ENCODE results near the gene MAP4K1. TPM values are rescaled to one million over a fixed set of nuclear protein-coding genes. Genes with fewer than 3 reads are reported as not detected.
"Not testable (repeated sequence)": the region's sequence is repeated elsewhere in the genome, so short reads cannot be mapped to it uniquely, and the experiment has no call there.

Gene MAP4K1
- total RNA-seq, 2 experiments from 2014 or later: 374 to 383 TPM

DNA sequence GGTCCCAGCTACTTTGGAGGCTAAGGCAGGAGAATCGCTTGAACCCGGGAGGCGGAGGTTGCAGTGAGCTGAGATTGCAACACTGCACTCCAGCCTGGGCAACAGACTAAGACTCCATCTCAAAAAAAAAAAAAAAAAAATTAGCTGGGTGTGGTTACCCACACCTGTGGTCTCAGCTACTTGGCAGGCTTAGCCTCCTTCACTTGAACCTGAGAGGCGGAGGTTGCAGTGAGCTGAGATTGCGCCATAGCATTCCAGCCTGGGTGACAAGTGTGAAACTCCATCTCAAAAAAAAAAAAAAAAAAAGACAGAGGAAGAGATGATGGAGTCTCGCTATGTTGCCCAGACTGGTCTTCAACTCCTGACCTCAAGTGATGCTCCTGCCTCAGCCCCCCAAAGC, 38.4 kb downstream of the MAP4K1 start:
- not testable (repeated sequence) for H3K4me3 Mint-ChIP-seq; H3K27ac Mint-ChIP-seq; H3K9me3 Mint-ChIP-seq; H3K36me3 Mint-ChIP-seq (ENCODE audit: low read depth); H3K27me3 Mint-ChIP-seq
- POLR2A ChIA-PET: interaction anchor here (0.6 to 1.5 kb wide), 8 partner anchors 8 to 296 kb away, joined by 3 to 4 read pairs (median 3); no protein-coding TSS in a partner anchor
- CTCF ChIA-PET: interaction anchor here (0.7 to 1.7 kb wide), 15 partner anchors 10 to 483 kb away, joined by 3 to 6 read pairs (median 4); partner anchors contain the start of genes FAM98C, MRPS12 and SARS2
- H3K4me1 Mint-ChIP-seq: peaks cover 25% of the 10 kb centered on the region
- DNase-seq: peak; percentile 32

DNA sequence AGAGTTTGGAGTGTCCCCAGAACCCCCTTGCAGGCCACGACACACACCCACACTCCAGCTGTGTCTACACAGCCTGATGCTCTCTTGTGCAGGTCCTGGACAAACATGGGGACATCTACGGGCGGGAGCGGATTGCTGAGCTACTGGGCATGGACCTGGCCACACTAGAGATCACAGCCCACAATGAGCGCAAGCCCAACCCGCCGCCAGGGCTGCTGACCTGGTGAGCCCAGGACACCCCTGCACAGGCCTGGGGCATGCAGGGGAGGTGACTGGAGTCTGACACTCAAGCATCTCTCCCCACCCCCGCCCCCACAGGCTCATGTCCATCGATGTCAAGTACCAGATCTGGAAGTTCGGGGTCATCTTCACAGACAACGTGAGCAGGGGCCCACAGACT, 39.9 kb downstream of the MAP4K1 start:
- CTCF ChIA-PET: no interaction called here
- DNase-seq: no peak
- Mint-ChIP-seq H3K27ac (no peak overlapping the region), H3K4me3 (no peak overlapping the region), H3K27me3 (no peaks in the 10 kb centered on the region), H3K36me3 (ENCODE audit: low read depth) (no peaks in the 10 kb centered on the region), H3K4me1 (peaks cover 19% of the 10 kb centered on the region), H3K9me3 (no peaks in the 10 kb centered on the region)
- POLR2A ChIA-PET: interaction anchor here (1.1 kb wide), 1 partner anchor 40 kb away, joined by 6 read pairs; the partner anchor contains the start of gene MAP4K1

DNA sequence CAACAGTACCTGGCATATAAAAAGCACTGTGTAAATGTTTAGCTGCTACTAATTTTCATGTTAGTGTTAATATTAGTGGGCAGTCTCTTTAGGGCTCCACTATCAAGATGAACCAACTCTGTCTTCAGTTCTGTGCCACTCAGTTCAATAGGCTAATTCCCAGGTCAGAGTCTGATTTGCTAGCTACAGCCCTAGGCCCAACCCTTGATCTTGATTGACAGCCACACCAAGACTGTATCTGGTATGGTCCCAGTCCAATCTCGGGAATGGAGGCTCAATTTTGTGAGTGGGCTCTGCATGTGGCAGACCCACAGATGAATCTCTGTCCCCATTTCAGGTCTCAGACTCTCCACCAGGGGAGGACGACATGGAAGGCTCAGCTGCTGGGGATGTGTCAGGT, 46.1 kb downstream of the MAP4K1 start:
- no peaks in the 10 kb centered on the region for H3K36me3 Mint-ChIP-seq (ENCODE audit: low read depth)
- no peak overlapping the region for H3K27ac Mint-ChIP-seq
- H3K4me3 Mint-ChIP-seq: no peak overlapping the region
- no peak for DNase-seq
- peaks cover 10% of the 10 kb centered on the region for H3K27me3 Mint-ChIP-seq
- no peaks in the 10 kb centered on the region for H3K4me1 Mint-ChIP-seq
- no peaks in the 10 kb centered on the region for H3K9me3 Mint-ChIP-seq
- POLR2A ChIA-PET: no interaction called here
- CTCF ChIA-PET: no interaction called here

DNA sequence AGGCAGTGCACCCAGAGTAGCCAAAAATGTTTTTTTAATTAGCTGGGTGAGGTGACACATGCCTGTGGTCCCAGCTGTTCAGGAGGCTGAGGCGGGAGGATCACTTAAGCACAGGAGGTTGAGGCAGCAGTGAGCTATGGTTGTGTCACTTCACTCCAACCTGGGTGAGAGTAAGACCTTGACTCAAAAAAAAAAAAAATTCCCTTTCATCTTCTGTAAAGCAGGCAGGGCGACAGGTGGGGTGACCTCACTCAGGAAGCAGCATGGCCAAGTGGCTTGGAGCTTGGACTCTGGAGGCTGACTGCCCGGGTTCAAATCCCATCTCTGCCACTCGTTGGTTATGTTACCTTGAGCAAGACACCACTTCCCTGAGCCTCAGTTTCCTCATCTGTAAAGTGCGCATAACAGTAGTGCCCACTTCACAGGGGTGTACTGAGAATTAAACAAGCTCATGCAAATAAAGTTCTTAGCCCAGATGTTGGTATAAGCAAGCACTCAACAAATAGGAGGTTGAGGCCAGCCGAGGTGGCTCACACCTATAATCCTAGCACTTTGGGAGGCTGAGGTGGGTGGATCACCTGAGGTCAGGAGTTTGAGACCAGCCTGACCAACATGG, 48.3 kb downstream of the MAP4K1 start:
- Mint-ChIP-seq H3K4me3 (no peak overlapping the region), H3K27ac (no peak overlapping the region), H3K4me1 (peaks cover 9% of the 10 kb centered on the region), H3K27me3 (peaks cover 20% of the 10 kb centered on the region), H3K9me3 (no peaks in the 10 kb centered on the region), H3K36me3 (ENCODE audit: low read depth) (no peaks in the 10 kb centered on the region)
- CTCF ChIA-PET: interaction anchor here (0.7 to 1.6 kb wide), 3 partner anchors 10 to 25 kb away, joined by 3 to 5 read pairs (median 4); no protein-coding TSS in a partner anchor
- no peak for DNase-seq
- POLR2A ChIA-PET: no interaction called here

DNA sequence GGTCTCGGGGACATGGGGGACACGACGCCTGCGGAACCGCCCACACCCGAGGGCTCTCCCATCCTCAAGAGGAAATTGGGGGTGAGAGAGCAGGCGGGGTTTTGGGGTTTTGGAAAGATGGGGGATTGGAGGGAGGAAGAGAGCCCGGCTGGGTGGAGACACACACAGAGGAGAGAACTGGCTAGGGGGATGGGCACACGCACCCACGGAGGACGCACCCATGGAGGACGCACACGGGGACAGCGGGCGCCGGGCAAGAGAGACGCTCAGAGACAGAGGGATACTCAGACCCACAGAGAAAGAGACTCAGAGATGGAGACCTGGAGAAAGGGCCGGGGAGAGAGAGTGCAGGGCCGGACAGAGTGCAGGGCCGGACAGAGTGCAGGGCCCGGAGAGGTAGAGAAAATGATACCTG, 52.1 kb downstream of the MAP4K1 start:
- POLR2A ChIA-PET: no interaction called here
- H3K4me1 Mint-ChIP-seq: peaks cover 34% of the 10 kb centered on the region
- H3K27ac Mint-ChIP-seq: no peak overlapping the region
- H3K4me3 Mint-ChIP-seq: peak overlapping the region; percentile 47
- CTCF ChIA-PET: interaction anchor here (1.0 kb wide), 1 partner anchor 13 kb away, joined by 3 read pairs; no protein-coding TSS in a partner anchor
- no peaks in the 10 kb centered on the region for H3K9me3 Mint-ChIP-seq
- no peak for DNase-seq
- H3K27me3 Mint-ChIP-seq: peaks cover 32% of the 10 kb centered on the region
- peaks cover 6% of the 10 kb centered on the region for H3K36me3 Mint-ChIP-seq (ENCODE audit: low read depth)

DNA sequence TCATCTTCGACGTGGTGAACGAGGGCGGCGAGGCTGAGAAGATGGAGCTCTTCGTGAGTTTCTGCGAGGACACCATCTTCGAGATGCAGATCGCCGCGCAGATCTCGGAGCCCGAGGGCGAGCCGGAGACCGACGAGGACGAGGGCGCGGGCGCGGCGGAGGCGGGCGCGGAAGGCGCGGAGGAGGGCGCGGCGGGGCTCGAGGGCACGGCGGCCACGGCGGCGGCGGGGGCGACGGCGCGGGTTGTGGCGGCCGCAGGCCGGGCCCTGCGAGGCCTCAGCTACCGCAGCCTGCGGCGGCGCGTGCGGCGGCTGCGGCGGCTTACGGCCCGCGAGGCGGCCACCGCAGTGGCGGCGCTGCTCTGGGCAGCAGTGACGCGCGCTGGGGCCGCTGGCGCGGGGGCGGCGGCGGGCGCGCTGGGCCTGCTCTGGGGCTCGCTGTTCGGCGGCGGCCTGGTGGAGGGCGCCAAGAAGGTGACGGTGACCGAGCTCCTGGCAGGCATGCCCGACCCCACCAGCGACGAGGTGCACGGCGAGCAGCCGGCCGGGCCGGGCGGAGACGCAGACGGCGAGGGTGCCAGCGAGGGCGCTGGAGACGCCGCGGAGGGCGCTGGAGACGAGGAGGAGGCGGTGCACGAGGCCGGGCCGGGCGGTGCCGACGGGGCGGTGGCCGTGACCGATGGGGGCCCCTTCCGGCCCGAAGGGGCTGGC, 52.6 kb downstream of the MAP4K1 start:
- peak; percentile 40 for DNase-seq
- H3K27me3 Mint-ChIP-seq: peaks cover 32% of the 10 kb centered on the region
- ChIA-PET CTCF (interaction anchor here (0.6 to 1.0 kb wide), 2 partner anchors 14 to 48 kb away, joined by 3 read pairs; no protein-coding TSS in a partner anchor), POLR2A (interaction anchor here (1.1 to 2.0 kb wide), 2 partner anchors 14 to 53 kb away, joined by 4 to 9 read pairs; partner anchors contain the start of genes EIF3K and MAP4K1)
- H3K36me3 Mint-ChIP-seq (ENCODE audit: low read depth): peaks cover 6% of the 10 kb centered on the region
- no peaks in the 10 kb centered on the region for H3K9me3 Mint-ChIP-seq
- H3K27ac Mint-ChIP-seq: no peak overlapping the region
- H3K4me3 Mint-ChIP-seq: peak overlapping the region; percentile 52
- H3K4me1 Mint-ChIP-seq: peaks cover 38% of the 10 kb centered on the region

DNA sequence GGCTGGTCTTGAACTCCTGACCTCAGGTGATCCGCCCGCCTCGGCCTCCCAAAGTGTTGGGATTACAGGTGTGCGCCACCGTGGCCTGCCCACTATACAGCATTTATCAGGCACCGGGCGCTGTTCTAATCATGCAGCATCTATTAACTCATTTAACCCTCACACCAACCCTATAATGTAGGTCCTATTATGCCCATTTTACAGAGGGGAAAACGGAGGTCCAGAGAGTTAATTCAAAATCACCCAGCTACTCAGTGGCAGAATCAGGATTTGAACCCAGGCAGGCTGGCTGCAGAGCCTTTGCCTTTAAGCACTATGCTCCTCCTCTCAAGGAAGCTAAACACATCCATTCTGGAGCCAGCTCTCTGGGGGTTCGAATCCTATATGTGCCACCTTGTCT, 54.3 kb downstream of the MAP4K1 start:
- Mint-ChIP-seq H3K4me1 (peaks cover 52% of the 10 kb centered on the region), H3K4me3 (no peak overlapping the region), H3K27me3 (peaks cover 32% of the 10 kb centered on the region), H3K36me3 (ENCODE audit: low read depth) (peaks cover 6% of the 10 kb centered on the region), H3K27ac (no peak overlapping the region), H3K9me3 (no peaks in the 10 kb centered on the region)
- ChIA-PET CTCF (no interaction called here), POLR2A (interaction anchor here (2.0 kb wide), 1 partner anchor 55 kb away, joined by 9 read pairs; the partner anchor contains the start of genes EIF3K and MAP4K1)
- no peak for DNase-seq

DNA sequence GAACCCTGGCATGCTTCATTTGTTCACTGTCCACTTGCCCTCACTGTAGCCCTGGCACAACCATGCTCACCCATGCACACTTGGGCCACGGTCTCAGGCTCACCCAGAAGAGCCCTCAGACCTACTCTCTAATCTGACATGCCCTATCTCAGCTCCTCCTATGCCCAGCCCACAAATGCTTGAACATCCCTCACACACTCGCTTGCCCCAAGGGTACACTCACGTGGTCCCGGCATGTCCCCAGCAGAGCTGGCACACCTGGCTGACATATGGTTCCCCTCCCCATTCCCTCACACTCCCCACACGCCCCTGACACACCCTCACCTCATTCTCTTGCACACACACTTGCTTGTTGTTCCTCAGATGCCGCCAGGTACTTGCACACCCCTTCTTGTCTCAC, 55.7 kb downstream of the MAP4K1 start:
- DNase-seq: no peak
- Mint-ChIP-seq H3K27me3 (peaks cover 23% of the 10 kb centered on the region), H3K9me3 (no peaks in the 10 kb centered on the region), H3K27ac (peak overlapping the region; percentile 81), H3K36me3 (ENCODE audit: low read depth) (peaks cover 6% of the 10 kb centered on the region), H3K4me1 (peaks cover 64% of the 10 kb centered on the region), H3K4me3 (no peak overlapping the region)
- ChIA-PET CTCF (no interaction called here), POLR2A (no interaction called here)

DNA sequence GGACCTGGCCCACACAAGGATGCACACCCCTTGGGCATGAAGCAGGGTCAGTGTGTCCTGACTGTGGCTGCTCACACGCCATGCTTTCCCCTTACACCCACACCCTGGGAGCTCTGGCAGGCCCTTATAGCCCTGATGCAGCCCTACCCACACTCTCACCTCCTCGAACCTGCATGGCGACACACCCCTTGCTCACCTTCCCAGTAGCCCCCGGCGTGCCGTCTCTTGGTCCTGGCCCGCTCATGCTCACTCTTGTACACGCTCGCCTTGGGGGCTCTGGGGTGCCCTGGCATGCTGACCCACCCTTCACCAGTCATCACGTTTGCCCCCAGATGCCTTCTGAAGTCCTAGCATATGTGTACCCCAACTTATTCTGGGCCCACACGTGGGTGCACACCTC, 56.1 kb downstream of the MAP4K1 start:
- Mint-ChIP-seq H3K4me1 (peaks cover 68% of the 10 kb centered on the region), H3K27me3 (peaks cover 22% of the 10 kb centered on the region), H3K9me3 (no peaks in the 10 kb centered on the region), H3K4me3 (no peak overlapping the region), H3K27ac (peak overlapping the region; percentile 81), H3K36me3 (ENCODE audit: low read depth) (peaks cover 6% of the 10 kb centered on the region)
- POLR2A ChIA-PET: no interaction called here
- no peak for DNase-seq
- CTCF ChIA-PET: interaction anchor here (1.5 kb wide), 1 partner anchor 18 kb away, joined by 4 read pairs; no protein-coding TSS in a partner anchor

DNA sequence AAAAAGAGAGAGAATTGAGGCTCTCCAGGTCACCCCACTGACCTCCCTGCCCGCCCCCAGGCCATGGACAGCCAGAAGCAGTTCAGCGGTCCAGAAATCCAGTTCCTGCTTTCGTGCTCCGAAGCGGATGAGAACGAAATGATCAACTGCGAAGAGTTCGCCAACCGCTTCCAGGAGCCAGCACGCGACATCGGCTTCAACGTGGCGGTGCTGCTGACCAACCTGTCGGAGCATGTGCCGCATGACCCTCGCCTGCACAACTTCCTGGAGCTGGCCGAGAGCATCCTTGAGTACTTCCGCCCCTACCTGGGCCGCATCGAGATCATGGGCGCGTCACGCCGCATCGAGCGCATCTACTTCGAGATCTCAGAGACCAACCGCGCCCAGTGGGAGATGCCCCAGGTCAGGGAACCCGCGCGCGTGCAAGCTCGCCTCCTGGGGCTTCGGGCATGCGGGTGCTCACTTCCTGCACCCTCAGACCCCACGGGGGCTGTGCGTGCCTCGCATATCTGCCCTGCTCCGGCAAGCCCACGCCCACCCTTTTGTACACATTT, 56.6 kb downstream of the MAP4K1 start:
- Mint-ChIP-seq H3K36me3 (ENCODE audit: low read depth) (peaks cover 6% of the 10 kb centered on the region), H3K4me1 (peaks cover 71% of the 10 kb centered on the region), H3K27ac (peak overlapping the region; percentile 81), H3K4me3 (no peak overlapping the region), H3K27me3 (peaks cover 22% of the 10 kb centered on the region), H3K9me3 (no peaks in the 10 kb centered on the region)
- ChIA-PET CTCF (interaction anchor here (0.7 to 1.5 kb wide), 2 partner anchors 18 to 73 kb away, joined by 3 to 4 read pairs; no protein-coding TSS in a partner anchor), POLR2A (interaction anchor here (0.8 kb wide), 1 partner anchor 58 kb away, joined by 4 read pairs; the partner anchor contains the start of gene EIF3K)
- DNase-seq: no peak

DNA sequence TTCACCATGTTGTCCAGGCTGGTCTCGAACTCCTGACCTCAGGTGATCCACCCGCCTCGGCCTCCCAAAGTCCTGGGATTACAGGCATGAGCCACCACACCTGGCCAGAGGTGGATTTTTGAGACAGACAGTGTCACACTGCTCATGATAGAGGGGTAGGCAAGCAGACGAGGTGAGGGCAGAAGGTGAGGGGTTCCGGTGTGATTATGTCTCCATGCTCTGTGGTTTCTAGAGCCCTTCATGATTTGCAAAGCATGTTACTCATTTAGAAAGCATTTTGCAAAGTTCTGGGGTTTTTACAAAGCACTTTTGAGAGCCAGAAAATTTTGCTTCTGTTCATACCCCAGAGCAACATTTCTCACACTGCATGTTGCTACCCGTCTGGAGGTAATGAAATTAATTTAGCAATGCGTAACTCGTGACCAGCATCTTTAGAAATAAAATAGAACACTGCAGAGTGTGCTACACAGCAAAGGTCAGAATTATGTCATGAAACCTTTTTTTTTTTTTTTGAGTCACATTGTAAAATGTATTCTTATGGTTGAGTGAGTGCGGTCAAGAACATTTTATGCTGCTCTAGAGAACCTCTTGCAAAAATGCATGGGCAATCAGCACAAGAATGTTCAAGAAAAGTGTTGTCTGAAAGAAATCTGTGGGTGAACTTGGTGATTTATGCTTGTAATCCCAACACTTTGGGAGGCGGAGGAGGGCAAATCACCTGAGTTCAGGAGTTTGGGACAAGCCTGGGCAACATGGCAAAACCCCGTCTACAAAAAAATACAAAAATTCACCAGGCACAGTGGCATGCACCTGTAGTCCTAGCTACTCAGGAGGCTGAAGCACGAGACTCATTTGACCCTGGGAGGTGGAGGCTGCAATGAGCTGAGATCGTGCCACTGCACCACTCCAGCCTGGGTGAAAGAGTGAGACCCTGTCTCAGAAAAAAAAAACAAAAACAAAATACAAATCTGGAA, 58.0 kb downstream of the MAP4K1 start:
- peaks cover 15% of the 10 kb centered on the region for H3K27me3 Mint-ChIP-seq
- POLR2A ChIA-PET: interaction anchor here (1.9 kb wide), 1 partner anchor 58 kb away, joined by 8 read pairs; the partner anchor contains the start of gene MAP4K1
- peak; percentile 72 for DNase-seq
- H3K27ac Mint-ChIP-seq: peak overlapping the region; percentile 94
- CTCF ChIA-PET: interaction anchor here (0.7 to 5.6 kb wide), 5 partner anchors 14 to 309 kb away, joined by 3 to 28 read pairs (median 4); partner anchors contain the start of genes EIF3K and MAP4K1
- peaks cover 74% of the 10 kb centered on the region for H3K4me1 Mint-ChIP-seq
- H3K36me3 Mint-ChIP-seq (ENCODE audit: low read depth): peaks cover 6% of the 10 kb centered on the region
- no peaks in the 10 kb centered on the region for H3K9me3 Mint-ChIP-seq
- H3K4me3 Mint-ChIP-seq: peak overlapping the region; percentile 46

DNA sequence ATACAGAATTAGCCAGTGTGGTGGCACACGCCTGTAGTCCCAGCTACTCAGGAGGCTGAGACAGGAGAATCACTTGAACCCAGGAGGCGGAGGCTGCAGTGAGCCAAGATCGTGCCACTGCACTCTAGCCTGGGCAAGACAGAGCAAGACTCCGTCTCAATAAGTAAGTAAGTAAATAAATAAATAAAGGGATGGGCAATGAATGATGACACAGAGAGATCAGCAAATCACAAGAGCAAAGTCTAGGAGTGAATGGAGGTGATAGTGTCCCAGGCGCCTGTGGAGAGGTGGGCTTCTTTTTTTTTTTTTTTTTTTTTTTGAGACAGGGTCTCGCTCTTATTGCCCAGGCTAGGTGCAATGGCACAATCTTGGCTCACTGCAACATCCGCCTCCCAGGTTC, 58.8 kb downstream of the MAP4K1 start:
- H3K27me3 Mint-ChIP-seq; H3K4me3 Mint-ChIP-seq; H3K36me3 Mint-ChIP-seq (ENCODE audit: low read depth); DNase-seq; H3K9me3 Mint-ChIP-seq: not testable (repeated sequence)
- H3K27ac Mint-ChIP-seq: peak overlapping the region; percentile 94
- peaks cover 77% of the 10 kb centered on the region for H3K4me1 Mint-ChIP-seq
- POLR2A ChIA-PET: interaction anchor here (1.9 kb wide), 1 partner anchor 58 kb away, joined by 8 read pairs; the partner anchor contains the start of gene MAP4K1
- CTCF ChIA-PET: interaction anchor here (0.7 to 5.6 kb wide), 2 partner anchors 59 to 310 kb away, joined by 3 to 28 read pairs; partner anchors contain the start of genes EIF3K and MAP4K1

Measured in activated CD4-positive, alpha-beta memory T cell treated with anti-CD3 and anti-CD28 coated beads, Interleukin-2, amount 10 ng/mL, durations not matched to agents 7 days and 5 days (primary cell).